Mammary epithelial cell (primary cell): ENCODE data around the gene CASP6.

Experiments
- EZH2 ChIP-seq: IDR thresholded peaks from 2 replicates; pipeline ENCODE4 v1.6.1; 2012; ENCODE audit warnings: low read length, inconsistent platforms, borderline replicate concordance
- TF ChIP-seq, protein P1 (sequence below), 2 donors: IDR thresholded peaks in 1 of 2; conservative IDR thresholded peaks in 1 of 2; 2 replicates each; pipeline ENCODE4 v1.5.1; 2011 to 2012; ENCODE audit warnings: inconsistent platforms in 2 of 2, low read length in 2 of 2, mild to moderate bottlenecking in 2 of 2, control low read depth in 1 of 2, low read depth in 1 of 2; ENCODE audit not compliant: insufficient read depth in 1 of 2; ENCODE audit errors: extremely low read depth in 1 of 2

DNA sequence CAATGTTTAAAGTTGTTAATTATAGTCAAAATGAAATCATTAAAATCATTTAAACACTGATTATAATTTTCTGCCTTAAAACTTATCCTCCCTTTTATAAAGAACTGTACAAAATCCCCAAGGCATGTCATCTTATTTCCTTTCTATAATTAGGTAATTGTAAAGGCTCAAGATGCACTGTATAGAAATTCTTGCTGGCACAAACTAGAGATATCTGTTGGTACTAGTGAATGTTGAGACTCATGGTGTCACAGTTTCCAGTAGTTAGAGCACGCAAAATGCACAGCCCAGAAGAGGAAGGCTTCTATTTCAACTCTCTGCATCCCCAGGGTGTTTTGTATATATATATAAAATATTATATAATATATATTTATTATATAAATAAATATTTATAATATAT, 49.3 kb upstream of the CASP6 start:
- TF ChIP-seq, protein P1, sequence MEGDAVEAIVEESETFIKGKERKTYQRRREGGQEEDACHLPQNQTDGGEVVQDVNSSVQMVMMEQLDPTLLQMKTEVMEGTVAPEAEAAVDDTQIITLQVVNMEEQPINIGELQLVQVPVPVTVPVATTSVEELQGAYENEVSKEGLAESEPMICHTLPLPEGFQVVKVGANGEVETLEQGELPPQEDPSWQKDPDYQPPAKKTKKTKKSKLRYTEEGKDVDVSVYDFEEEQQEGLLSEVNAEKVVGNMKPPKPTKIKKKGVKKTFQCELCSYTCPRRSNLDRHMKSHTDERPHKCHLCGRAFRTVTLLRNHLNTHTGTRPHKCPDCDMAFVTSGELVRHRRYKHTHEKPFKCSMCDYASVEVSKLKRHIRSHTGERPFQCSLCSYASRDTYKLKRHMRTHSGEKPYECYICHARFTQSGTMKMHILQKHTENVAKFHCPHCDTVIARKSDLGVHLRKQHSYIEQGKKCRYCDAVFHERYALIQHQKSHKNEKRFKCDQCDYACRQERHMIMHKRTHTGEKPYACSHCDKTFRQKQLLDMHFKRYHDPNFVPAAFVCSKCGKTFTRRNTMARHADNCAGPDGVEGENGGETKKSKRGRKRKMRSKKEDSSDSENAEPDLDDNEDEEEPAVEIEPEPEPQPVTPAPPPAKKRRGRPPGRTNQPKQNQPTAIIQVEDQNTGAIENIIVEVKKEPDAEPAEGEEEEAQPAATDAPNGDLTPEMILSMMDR (conservative IDR thresholded peaks at IDR 0.05 in 1 of 2, IDR thresholded peaks at IDR 0.05 in 1 of 2; ENCODE audit: extremely low read depth in 1 of 2, insufficient read depth in 1 of 2, low read depth in 1 of 2, low read length in 2 of 2) = no peak
- TF ChIP-seq EZH2 = no peak
